GM12873 (cell line): Measurements from ENCODE around the gene DCUN1D3.

Source experiments
- TF ChIP-seq, protein P1 (sequence below): IDR thresholded peaks from 2 replicates; pipeline ENCODE4 v1.5.1; 2012; ENCODE audit warnings: low read depth, mild to moderate bottlenecking, moderate library complexity, low read length, control low read depth; ENCODE audit not compliant: insufficient read depth; ENCODE audit errors: missing control alignments

The DCUN1D3 gene, protein sequence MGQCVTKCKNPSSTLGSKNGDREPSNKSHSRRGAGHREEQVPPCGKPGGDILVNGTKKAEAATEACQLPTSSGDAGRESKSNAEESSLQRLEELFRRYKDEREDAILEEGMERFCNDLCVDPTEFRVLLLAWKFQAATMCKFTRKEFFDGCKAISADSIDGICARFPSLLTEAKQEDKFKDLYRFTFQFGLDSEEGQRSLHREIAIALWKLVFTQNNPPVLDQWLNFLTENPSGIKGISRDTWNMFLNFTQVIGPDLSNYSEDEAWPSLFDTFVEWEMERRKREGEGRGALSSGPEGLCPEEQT

DNA sequence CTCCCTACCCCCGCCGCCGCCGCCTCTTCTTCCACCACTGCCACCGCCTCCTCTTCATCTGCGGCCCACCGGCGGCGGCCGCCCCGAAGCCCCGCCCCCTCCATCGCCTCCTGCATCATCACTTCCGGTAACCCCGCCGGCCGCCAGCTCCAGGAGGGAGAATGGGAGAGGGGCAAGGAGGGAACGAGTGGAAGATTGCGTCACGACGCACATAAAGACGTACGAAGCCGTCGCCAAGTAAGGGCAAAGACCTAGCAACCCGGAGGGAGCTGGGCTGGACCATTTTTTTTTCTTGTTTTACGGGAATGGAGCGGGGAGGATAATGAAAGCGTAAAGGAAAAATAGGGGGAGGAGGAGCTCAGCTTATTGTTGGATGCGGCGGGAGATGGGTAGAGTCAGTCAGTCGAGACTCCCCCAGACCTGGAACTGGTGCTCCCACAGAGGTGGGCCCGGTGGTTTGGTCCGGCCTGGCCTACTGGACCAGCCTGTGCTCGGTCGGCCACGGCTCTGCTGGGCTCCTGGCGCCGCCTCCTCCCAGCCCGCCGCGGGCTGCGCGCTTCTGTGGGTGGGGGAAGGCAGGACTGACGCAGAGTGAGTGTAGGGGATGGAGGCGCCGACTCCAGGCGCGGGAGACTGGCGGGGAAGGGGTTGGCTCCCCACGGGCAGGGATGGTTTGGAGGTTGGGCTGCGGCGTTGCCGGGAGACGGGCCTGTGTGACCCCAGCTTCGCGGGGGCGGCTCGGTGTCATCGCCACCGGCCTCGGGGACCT is at the start of gene DCUN1D3, which contains the start of gene LYRM1:
TSS of gene DCUN1D3 (minus strand) at position 60 of the 769 bp plus-strand sequence. CDS start 37,820 bp downstream, outside the sequence.
TSS of gene LYRM1 (plus strand) at position 473 of the 769 bp plus-strand sequence. CDS start 14,785 bp downstream, outside the sequence.
- TF ChIP-seq, protein P1, sequence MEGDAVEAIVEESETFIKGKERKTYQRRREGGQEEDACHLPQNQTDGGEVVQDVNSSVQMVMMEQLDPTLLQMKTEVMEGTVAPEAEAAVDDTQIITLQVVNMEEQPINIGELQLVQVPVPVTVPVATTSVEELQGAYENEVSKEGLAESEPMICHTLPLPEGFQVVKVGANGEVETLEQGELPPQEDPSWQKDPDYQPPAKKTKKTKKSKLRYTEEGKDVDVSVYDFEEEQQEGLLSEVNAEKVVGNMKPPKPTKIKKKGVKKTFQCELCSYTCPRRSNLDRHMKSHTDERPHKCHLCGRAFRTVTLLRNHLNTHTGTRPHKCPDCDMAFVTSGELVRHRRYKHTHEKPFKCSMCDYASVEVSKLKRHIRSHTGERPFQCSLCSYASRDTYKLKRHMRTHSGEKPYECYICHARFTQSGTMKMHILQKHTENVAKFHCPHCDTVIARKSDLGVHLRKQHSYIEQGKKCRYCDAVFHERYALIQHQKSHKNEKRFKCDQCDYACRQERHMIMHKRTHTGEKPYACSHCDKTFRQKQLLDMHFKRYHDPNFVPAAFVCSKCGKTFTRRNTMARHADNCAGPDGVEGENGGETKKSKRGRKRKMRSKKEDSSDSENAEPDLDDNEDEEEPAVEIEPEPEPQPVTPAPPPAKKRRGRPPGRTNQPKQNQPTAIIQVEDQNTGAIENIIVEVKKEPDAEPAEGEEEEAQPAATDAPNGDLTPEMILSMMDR: no peak

DNA sequence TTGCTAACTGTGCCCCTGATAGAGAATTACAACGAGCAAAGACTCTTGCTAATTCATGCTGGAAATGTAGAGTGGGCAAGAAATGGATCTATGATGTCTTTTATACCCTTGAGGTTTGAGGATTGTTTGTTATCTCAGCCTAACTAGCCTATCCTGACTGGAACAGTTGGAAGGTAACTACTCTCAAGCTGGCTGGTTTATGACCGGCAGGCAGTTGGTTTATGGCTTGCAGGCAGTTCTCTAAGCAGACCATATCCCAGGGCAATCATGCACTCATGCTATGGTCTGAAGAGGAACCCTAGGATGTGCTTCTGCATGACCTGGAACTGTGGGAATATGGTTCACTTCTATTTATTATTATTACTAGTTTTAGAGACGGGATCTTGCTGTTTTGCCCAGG is 49.5 kb upstream of the DCUN1D3 start:
- TF ChIP-seq, protein P1: no peak

- TF ChIP-seq, protein P1: no peak
Observed at GRCh38 chr16:20948444-20948843, 48.3 kb upstream of the DCUN1D3 start.

DNA sequence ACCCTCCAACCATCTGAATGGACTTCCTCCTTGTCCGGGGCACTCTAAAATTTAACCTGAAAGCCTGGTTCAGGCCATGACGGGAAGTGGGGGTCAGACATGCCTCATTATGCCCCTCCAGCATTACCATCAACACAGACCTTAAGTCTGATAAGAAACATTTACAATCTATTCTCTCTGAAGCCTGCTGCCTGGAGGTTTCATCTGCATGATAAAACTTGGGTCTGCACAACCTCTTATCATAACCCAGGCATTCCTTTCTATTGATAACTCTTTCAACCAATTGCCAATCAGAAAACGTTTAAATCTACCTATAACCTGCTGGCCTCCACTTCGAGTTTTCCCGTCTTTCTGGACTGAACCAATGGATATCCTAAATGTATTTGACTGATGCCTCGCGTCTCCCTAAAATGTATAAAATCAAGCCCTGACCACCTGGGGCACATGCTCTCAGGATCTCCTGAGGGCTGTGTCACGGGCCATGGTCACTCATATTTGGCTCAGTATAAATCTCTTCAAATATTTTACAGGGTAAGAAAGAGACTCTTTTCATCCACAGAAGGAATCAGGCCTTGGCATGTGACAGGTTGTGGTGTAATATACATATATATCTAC is 46.0 kb upstream of the DCUN1D3 start:
- TF ChIP-seq, protein P1: no peak

DNA sequence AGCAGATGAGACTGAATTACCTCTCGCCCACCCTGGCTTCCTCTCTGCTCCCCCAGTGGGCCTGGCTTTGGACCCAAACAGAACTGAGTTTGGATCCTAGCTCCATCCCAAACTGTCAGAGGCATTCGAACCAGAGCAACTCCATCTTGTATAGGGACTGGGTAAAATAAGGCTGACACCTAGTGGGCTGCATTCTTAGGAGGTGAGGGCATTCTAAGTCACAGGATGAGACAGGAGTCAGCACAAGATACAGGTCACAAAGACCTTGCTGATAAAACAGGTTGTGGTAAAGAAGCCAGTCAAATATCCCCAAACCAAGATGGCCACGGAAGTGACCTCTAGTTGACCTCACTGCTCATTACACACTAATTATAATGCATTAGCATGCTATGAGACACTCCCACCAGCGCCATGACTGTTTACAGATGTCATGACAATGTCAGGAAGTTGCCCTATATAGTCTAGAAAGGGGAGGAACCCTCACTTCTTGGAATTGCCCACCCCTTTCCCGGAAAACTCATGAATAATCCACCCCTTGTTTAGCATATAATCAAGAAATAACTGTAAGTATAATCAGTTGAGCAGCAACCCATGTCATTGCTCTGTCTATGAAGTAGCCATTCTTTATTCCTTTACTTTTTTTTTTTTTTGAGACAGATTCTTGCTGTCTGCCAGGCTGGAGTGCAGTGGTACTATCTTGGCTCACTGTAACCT is 44.9 kb upstream of the DCUN1D3 start:
- TF ChIP-seq, protein P1: peak; percentile 12

- TF ChIP-seq, protein P1: no peak
Observed at GRCh38 chr16:20942256-20942655, 42.1 kb upstream of the DCUN1D3 start.
